ENCODE results near the gene KRT5. TPM values are rescaled to one million over a fixed set of nuclear protein-coding genes. Genes with fewer than 3 reads are reported as not detected.

The KRT5 gene
- 0.15 TPM in 1 of 2 replicates, not detected in the other for total RNA-seq (ENCODE audit: low replicate concordance)

DNA sequence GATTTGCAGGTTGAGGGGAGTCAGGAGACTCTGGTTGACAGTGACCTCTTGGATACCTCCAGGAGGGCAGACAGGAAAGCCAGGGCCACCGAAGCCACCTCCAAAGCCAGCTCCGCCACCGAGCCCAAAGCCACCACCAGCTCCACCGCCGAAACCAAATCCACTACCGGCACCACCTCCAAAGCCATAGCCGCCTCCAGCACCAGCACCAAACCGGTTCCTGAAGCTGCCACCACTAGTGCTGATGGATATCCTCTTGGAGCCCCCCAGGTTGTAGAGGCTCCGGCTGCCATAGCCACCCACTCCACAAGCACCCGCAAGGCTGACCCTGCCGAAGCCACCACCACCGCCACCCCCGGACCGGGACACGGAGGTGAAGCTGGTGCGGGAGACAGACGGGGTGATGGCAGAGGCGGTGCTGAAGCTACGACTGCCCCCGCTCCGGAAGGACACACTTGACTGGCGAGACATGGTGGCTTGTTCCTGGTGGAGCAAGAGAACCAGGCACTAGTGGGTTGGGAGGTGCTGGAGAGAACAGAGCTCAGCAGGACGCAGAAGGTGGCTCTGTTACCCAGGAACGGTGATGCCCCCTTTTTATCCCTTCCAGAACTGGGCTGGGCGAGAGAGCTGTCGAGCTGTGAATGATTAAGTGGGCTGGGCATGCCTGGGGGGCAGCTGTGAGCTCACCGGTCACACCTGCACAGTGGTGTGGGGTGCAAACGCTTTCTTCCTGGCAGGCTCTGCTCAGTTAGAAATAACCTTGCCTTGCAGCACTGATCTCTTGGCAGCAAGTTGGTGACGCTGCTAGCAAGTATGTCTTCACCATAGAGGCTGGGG lies at the start of gene KRT5:
TSS of gene KRT5 (minus strand) at position 569 of the 837 bp plus-strand sequence. CDS start at position 471, 98 bp downstream.

DNA sequence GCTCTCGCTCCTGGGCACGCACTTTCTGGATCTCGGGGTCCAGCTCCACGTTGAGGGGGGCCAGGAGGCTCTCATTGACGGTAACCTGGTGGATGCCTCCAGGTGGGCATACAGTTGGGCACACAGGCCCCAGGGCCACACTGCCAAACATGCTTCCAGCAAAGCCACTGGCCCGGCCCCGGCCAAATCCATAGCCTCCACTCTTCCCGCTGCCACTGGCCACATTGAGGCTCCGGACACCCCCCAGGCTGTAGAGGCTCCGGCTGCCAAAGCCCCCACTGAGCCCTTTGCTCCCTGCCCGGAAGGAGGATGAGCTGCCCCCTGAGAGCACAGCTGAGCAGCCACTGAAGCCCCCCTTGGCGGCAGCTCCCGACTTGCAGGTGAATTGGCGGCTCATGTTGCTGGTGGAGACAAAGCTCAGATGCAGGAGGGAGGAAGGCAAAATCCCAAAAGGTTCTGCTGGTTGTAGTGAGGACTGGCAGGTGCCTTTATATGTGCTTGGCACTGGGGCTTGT lies 32.5 kb upstream of the KRT5 start, which contains the start of gene KRT71:
TSS of gene KRT71 (minus strand) at position 465 of the 515 bp plus-strand sequence. CDS start at position 397, 68 bp downstream.

DNA sequence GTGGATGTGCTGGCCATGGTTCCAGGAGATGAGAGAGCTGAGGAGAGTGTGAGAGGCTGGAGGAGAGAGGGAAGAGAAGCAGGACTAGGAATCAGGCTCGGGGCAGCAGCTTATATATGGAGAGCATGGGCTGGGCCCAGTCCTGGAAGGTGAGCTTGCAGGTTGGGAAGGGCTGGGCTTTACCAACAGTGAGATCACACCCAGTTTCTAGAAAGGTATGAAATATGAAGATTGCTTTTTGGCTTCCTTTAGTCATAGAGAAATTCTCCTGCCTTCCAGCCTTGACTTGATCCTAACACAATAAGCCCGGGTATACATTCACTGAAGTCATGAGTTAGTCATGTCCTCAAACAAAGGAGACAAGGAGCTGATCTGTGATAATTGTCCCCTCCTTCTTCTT lies 27.0 kb downstream of the KRT5 start, which contains the start of gene KRT6A:
TSS of gene KRT6A (minus strand) at position 86 of the 400 bp plus-strand sequence. CDS start at position 17, 69 bp downstream.

DNA sequence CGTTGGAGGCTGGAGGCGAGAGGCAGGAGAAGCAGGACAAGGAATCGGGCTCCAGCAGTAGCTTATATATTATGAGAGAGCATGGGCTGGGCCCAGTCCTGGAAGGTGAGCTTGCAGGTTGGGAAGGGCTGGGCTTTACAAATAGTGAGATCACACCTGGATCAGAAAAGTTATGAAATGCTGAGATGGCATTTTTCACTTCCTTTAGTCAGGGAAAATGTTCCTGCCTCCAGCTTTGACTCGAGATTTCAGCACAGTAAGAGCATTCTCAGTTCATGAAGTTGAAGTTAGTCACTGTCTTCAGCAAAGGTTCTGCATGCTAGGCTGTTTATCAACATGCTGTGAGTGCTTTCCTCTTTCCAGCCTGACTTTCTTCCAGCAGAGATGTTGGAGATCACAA lies 46.4 kb downstream of the KRT5 start, which contains the start of gene KRT6C:
TSS of gene KRT6C (minus strand) at position 38 of the 400 bp plus-strand sequence. CDS start 68 bp downstream, outside the sequence.

Other genes with a start within 250 kb of the KRT5 start
- gene KRT86, start 245.7 kb downstream of the KRT5 start, total RNA-seq (ENCODE audit: low replicate concordance): 2.9 TPM in 1 of 2 replicates, not detected in the other
- 0.23 TPM in 1 of 2 replicates, not detected in the other for gene KRT81, start 228.9 kb downstream of the KRT5 start, total RNA-seq (ENCODE audit: low replicate concordance)
- not detected in 2 replicates for gene KRT83, start 199.0 kb downstream of the KRT5 start, total RNA-seq (ENCODE audit: low replicate concordance)
- not detected in 2 replicates for gene KRT85, start 152.9 kb downstream of the KRT5 start, total RNA-seq (ENCODE audit: low replicate concordance)
- gene KRT84, start 134.7 kb downstream of the KRT5 start, total RNA-seq (ENCODE audit: low replicate concordance): not detected in 2 replicates
- gene KRT82, start 114.1 kb downstream of the KRT5 start, total RNA-seq (ENCODE audit: low replicate concordance): not detected in 2 replicates
- not detected in 2 replicates for gene KRT75, start 86.0 kb downstream of the KRT5 start, total RNA-seq (ENCODE audit: low replicate concordance)
- gene KRT6B, start 68.2 kb downstream of the KRT5 start, total RNA-seq (ENCODE audit: low replicate concordance): not detected in 2 replicates
- not detected in 2 replicates for gene KRT6C, start 46.6 kb downstream of the KRT5 start, total RNA-seq (ENCODE audit: low replicate concordance)
- under 0.01 and 1.3 TPM in 2 replicates for gene KRT6A, start 27.1 kb downstream of the KRT5 start, total RNA-seq (ENCODE audit: low replicate concordance)
- not detected in 2 replicates for gene KRT71, start 32.8 kb upstream of the KRT5 start, total RNA-seq (ENCODE audit: low replicate concordance)
- not detected in 2 replicates for gene KRT74, start 53.4 kb upstream of the KRT5 start, total RNA-seq (ENCODE audit: low replicate concordance)
- gene KRT72, start 81.1 kb upstream of the KRT5 start, total RNA-seq (ENCODE audit: low replicate concordance): not detected in 2 replicates
- gene KRT73, start 98.2 kb upstream of the KRT5 start, total RNA-seq (ENCODE audit: low replicate concordance): not detected in 2 replicates
- gene KRT2, start 131.8 kb upstream of the KRT5 start, total RNA-seq (ENCODE audit: low replicate concordance): not detected in 2 replicates
- gene KRT1, start 160.0 kb upstream of the KRT5 start, total RNA-seq (ENCODE audit: low replicate concordance): not detected in 2 replicates
- not detected in 2 replicates for gene KRT77, start 183.1 kb upstream of the KRT5 start, total RNA-seq (ENCODE audit: low replicate concordance)

All from smooth muscle cell of the coronary artery (primary cell).